Measurements from ENCODE around the gene SLC8A3. TPM values are rescaled to one million over a fixed set of nuclear protein-coding genes. Genes with fewer than 3 reads are reported as not detected.

The SLC8A3 gene
- polyA plus RNA-seq, 1 donor: 0.62 TPM

- DNase-seq: no peak
Measured at GRCh38 chr14:69996216-69996615, 192.5 kb downstream of the SLC8A3 start.

Other genes starting within 250 kb of the SLC8A3 start
- 80.2 TPM for gene COX16, start 170.7 kb upstream of the SLC8A3 start, polyA plus RNA-seq (ENCODE audit: insufficient read length)
- gene SYNJ2BP, start 228.1 kb upstream of the SLC8A3 start, polyA plus RNA-seq (ENCODE audit: insufficient read length): 51.6 TPM